ENCODE data around the gene TFEB.

Gene TFEB

GRCh38 chr6:41674231-41675000, 61.0 kb downstream of the TFEB start:
- no peak for DNase-seq (ENCODE audit: low read depth)

- DNase-seq (ENCODE audit: low read depth), result no peak
Observed at GRCh38 chr6:41673704-41674000, 61.8 kb downstream of the TFEB start.

- no peak for DNase-seq (ENCODE audit: low read depth)
Observed at GRCh38 chr6:41672816-41673703, 62.3 kb downstream of the TFEB start.

GRCh38 chr6:41672016-41672415, 63.4 kb downstream of the TFEB start:
- DNase-seq (ENCODE audit: low read depth), result no peak

GRCh38 chr6:41671376-41671775, 64.0 kb downstream of the TFEB start:
- DNase-seq (ENCODE audit: low read depth), result no peak

- DNase-seq (ENCODE audit: low read depth), result no peak
Observed at GRCh38 chr6:41670703-41671360, 64.6 kb downstream of the TFEB start.

- no peak for DNase-seq (ENCODE audit: low read depth)
Observed at GRCh38 chr6:41668968-41669367, 66.4 kb downstream of the TFEB start.

GRCh38 chr6:41667195-41667594, 68.2 kb downstream of the TFEB start:
- DNase-seq (ENCODE audit: low read depth), result no peak

- DNase-seq (ENCODE audit: low read depth), result no peak
Observed at GRCh38 chr6:41664271-41664670, 71.1 kb downstream of the TFEB start.

GRCh38 chr6:41663568-41663967, 71.8 kb downstream of the TFEB start:
- DNase-seq (ENCODE audit: low read depth), result no peak

- DNase-seq (ENCODE audit: low read depth), result no peak
Observed at GRCh38 chr6:41659935-41660334, 75.5 kb downstream of the TFEB start.

GRCh38 chr6:41658636-41659035, 76.8 kb downstream of the TFEB start:
- no peak for DNase-seq (ENCODE audit: low read depth)

GRCh38 chr6:41657131-41658094, 78.0 kb downstream of the TFEB start:
- DNase-seq (ENCODE audit: low read depth), result no peak

- no peak for DNase-seq (ENCODE audit: low read depth)
Observed at GRCh38 chr6:41656002-41656691, 79.3 kb downstream of the TFEB start.

- no peak for DNase-seq (ENCODE audit: low read depth)
Observed at GRCh38 chr6:41655646-41656001, 79.8 kb downstream of the TFEB start.

GRCh38 chr6:41655176-41655575, 80.2 kb downstream of the TFEB start:
- DNase-seq (ENCODE audit: low read depth), result no peak

GRCh38 chr6:41654698-41655151, 80.7 kb downstream of the TFEB start:
- DNase-seq (ENCODE audit: low read depth), result no peak

- no peak for DNase-seq (ENCODE audit: low read depth)
Observed at GRCh38 chr6:41654151-41654697, 81.2 kb downstream of the TFEB start.

GRCh38 chr6:41653691-41654090, 81.7 kb downstream of the TFEB start:
- no peak for DNase-seq (ENCODE audit: low read depth)

- DNase-seq (ENCODE audit: low read depth), result no peak
Observed at GRCh38 chr6:41652866-41653652, 82.3 kb downstream of the TFEB start.
